GM19467 (cell line): ENCODE measurements around the gene CPZ.
"Not testable (repeated sequence)": the region's sequence is repeated elsewhere in the genome, so short reads cannot be mapped to it uniquely, and the experiment has no call there.

Experiments used
- ATAC-seq: cut with Tn5 transposase; IDR thresholded peaks from one replicate; pipeline ENCODE4 v1.9.1; 2021; ENCODE audit warnings: mild to moderate bottlenecking, moderate library complexity; ENCODE audit not compliant: unreplicated experiment

The CPZ gene

GRCh38 chr4:8556341-8557150 is 36.0 kb upstream of the CPZ start:
- ATAC-seq = no peak

- ATAC-seq = no peak
These were observed 35.2 kb upstream of the CPZ start for GRCh38 chr4:8557151-8558076.

- no peak for ATAC-seq
These were observed 34.2 kb upstream of the CPZ start for GRCh38 chr4:8558080-8558960.

GRCh38 chr4:8559011-8559410 is 33.6 kb upstream of the CPZ start:
- no peak for ATAC-seq

GRCh38 chr4:8559524-8560264 is 32.9 kb upstream of the CPZ start:
- no peak for ATAC-seq

- ATAC-seq = no peak
These were observed 32.1 kb upstream of the CPZ start for GRCh38 chr4:8560265-8561047.

- no peak for ATAC-seq
These were observed 28.0 kb upstream of the CPZ start for GRCh38 chr4:8564595-8564994.

- ATAC-seq = no peak
These were observed 24.4 kb upstream of the CPZ start for GRCh38 chr4:8568068-8568668.

GRCh38 chr4:8570201-8570600 is 22.4 kb upstream of the CPZ start:
- ATAC-seq = no peak

GRCh38 chr4:8571702-8572685 is 20.6 kb upstream of the CPZ start:
- no peak for ATAC-seq

GRCh38 chr4:8573266-8573665 is 19.3 kb upstream of the CPZ start:
- ATAC-seq = no peak

GRCh38 chr4:8574796-8575370 is 17.7 kb upstream of the CPZ start:
- ATAC-seq = no peak

GRCh38 chr4:8575457-8575856 is 17.1 kb upstream of the CPZ start:
- ATAC-seq = no peak

- ATAC-seq = not testable (repeated sequence)
These were observed 16.0 kb upstream of the CPZ start for GRCh38 chr4:8576591-8576990.

- ATAC-seq = no peak
These were observed 15.5 kb upstream of the CPZ start for GRCh38 chr4:8577046-8577445.

- no peak for ATAC-seq
These were observed 14.6 kb upstream of the CPZ start for GRCh38 chr4:8577972-8578371.

GRCh38 chr4:8578717-8579116 is 13.8 kb upstream of the CPZ start:
- ATAC-seq = no peak
